Keratinocyte (primary cell): Measurements from ENCODE around the gene SLAMF1.

Source experiments
- EZH2 ChIP-seq: IDR thresholded peaks from one replicate; pipeline ENCODE4 v1.6.1; 2012; ENCODE audit warnings: inconsistent platforms, mild to moderate bottlenecking, low read length, moderate library complexity
- TF ChIP-seq, protein P1 (sequence below), 3 experiments: IDR thresholded peaks in 1 of 3; conservative IDR thresholded peaks in 1 of 3; optimal IDR thresholded peaks in 1 of 3; 2 replicates in 2 of 3; 3 replicates in 1 of 3; pipeline versions ENCODE3 to v1.5.1; 2011; ENCODE audit warnings: low read length in 3 of 3, mild to moderate bottlenecking in 3 of 3, moderate library complexity in 2 of 3, control low read depth in 1 of 3, inconsistent platforms in 1 of 3; ENCODE audit not compliant: insufficient read depth in 2 of 3; ENCODE audit errors: extremely low read depth in 1 of 3

DNA sequence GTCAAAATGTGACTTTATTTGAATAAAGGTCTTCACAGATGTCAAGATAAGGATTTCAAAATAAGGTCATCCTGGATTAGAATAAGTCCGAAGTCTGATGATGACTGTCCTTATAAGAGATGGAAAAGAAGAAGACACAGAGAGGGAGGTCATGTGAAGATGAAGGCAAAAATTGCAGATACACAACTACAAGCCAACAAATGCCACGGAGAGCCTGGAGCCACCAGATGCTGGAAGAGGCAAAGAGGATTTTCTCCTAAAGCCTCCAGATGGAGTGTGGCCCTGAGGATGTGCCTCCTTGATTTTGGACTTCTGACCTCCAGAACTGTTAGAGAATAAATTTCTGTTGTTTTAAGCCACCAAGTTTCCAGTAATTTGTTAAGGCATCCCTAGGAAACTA is 31.2 kb downstream of the SLAMF1 start:
- TF ChIP-seq, protein P1, sequence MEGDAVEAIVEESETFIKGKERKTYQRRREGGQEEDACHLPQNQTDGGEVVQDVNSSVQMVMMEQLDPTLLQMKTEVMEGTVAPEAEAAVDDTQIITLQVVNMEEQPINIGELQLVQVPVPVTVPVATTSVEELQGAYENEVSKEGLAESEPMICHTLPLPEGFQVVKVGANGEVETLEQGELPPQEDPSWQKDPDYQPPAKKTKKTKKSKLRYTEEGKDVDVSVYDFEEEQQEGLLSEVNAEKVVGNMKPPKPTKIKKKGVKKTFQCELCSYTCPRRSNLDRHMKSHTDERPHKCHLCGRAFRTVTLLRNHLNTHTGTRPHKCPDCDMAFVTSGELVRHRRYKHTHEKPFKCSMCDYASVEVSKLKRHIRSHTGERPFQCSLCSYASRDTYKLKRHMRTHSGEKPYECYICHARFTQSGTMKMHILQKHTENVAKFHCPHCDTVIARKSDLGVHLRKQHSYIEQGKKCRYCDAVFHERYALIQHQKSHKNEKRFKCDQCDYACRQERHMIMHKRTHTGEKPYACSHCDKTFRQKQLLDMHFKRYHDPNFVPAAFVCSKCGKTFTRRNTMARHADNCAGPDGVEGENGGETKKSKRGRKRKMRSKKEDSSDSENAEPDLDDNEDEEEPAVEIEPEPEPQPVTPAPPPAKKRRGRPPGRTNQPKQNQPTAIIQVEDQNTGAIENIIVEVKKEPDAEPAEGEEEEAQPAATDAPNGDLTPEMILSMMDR (optimal IDR thresholded peaks at IDR 0.05 in 1 of 3, IDR thresholded peaks at IDR 0.05 in 1 of 3, conservative IDR thresholded peaks at IDR 0.05 in 1 of 3; ENCODE audit: extremely low read depth in 1 of 3, insufficient read depth in 2 of 3, low read length in 3 of 3) = no peak
- TF ChIP-seq EZH2 = no peak
